Keratinocyte (primary cell): ENCODE results near the gene CLTRN.

Experiments used
- EZH2 ChIP-seq: IDR thresholded peaks from one replicate; pipeline ENCODE4 v1.6.1; 2012; ENCODE audit warnings: inconsistent platforms, mild to moderate bottlenecking, low read length, moderate library complexity
- TF ChIP-seq, protein P1 (sequence below), 3 experiments: IDR thresholded peaks in 1 of 3; conservative IDR thresholded peaks in 1 of 3; optimal IDR thresholded peaks in 1 of 3; 2 replicates in 2 of 3; 3 replicates in 1 of 3; pipeline versions ENCODE3 to v1.5.1; 2011; ENCODE audit warnings: low read length in 3 of 3, mild to moderate bottlenecking in 3 of 3, moderate library complexity in 2 of 3, control low read depth in 1 of 3, inconsistent platforms in 1 of 3; ENCODE audit not compliant: insufficient read depth in 2 of 3; ENCODE audit errors: extremely low read depth in 1 of 3

DNA sequence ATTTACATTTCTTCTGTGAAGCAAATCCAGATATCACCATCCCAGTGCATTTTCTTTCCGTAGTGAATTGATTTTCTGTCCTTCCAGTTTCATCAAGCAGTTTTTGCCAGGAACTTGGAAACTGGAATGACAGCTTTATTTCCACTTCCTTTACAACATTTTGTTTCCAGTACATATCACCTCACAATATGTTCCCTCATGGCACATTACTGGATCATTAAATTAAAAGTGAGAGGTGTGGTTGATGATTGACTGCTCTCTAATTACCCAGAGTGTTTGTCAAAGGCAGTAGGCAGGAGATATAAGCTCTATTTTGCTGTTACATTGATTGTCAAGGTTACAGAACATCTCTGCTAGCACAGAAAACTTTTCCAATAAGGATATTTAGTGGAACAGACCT lies 41.6 kb downstream of the CLTRN start:
- TF ChIP-seq, protein P1, sequence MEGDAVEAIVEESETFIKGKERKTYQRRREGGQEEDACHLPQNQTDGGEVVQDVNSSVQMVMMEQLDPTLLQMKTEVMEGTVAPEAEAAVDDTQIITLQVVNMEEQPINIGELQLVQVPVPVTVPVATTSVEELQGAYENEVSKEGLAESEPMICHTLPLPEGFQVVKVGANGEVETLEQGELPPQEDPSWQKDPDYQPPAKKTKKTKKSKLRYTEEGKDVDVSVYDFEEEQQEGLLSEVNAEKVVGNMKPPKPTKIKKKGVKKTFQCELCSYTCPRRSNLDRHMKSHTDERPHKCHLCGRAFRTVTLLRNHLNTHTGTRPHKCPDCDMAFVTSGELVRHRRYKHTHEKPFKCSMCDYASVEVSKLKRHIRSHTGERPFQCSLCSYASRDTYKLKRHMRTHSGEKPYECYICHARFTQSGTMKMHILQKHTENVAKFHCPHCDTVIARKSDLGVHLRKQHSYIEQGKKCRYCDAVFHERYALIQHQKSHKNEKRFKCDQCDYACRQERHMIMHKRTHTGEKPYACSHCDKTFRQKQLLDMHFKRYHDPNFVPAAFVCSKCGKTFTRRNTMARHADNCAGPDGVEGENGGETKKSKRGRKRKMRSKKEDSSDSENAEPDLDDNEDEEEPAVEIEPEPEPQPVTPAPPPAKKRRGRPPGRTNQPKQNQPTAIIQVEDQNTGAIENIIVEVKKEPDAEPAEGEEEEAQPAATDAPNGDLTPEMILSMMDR (optimal IDR thresholded peaks at IDR 0.05 in 1 of 3, IDR thresholded peaks at IDR 0.05 in 1 of 3, conservative IDR thresholded peaks at IDR 0.05 in 1 of 3; ENCODE audit: extremely low read depth in 1 of 3, insufficient read depth in 2 of 3, low read length in 3 of 3) = no peak
- no peak for TF ChIP-seq EZH2
